Esophagus muscularis mucosa (tissue), 4 donors: Measurements from ENCODE around the gene RHOT1. TPM values are rescaled to one million over a fixed set of nuclear protein-coding genes. Genes with fewer than 3 reads are reported as not detected.

Source experiments
- DNase-seq: peaks from one replicate; pipeline ENCODE4 v3.0.0-alpha.2; 2017; ENCODE audit errors: extremely low spot score
- H3K27ac ChIP-seq, 4 donors: fragments of 200-600 bp; sonication (generic); replicated peaks in 1 of 4; 1 replicate in 3 of 4; 2 replicates in 1 of 4; pipeline ENCODE4 v1.5.1; 2016 to 2019; ENCODE audit warnings: mild to moderate bottlenecking in 1 of 4
- H3K27me3 ChIP-seq, 4 donors: fragments of 200-600 bp; sonication (generic); one replicate each; pipeline versions ENCODE4 v1.5.1 to v1.6.0; 2016 to 2019
- H3K36me3 ChIP-seq, 4 donors: fragments of 200-600 bp; sonication (generic); one replicate each; pipeline ENCODE4 v1.5.1; 2016 to 2019
- H3K4me1 ChIP-seq, 4 donors: fragments of 200-600 bp; sonication (generic); one replicate each; pipeline ENCODE4 v1.5.1; 2016 to 2019
- H3K4me3 ChIP-seq, 4 donors: fragments of 200-600 bp; sonication (generic); 1 replicate in 2 of 4; 2 replicates in 2 of 4; pipeline ENCODE4 v1.5.1; 2016 to 2019; ENCODE audit warnings: mild to moderate bottlenecking in 4 of 4, moderate library complexity in 1 of 4
- H3K9me3 ChIP-seq, 4 donors: fragments of 200-600 bp; sonication (generic); 1 replicate in 3 of 4; 2 replicates in 1 of 4; pipeline ENCODE4 v1.5.1; 2016 to 2019
- CTCF ChIP-seq, 3 experiments: fragments of 200-600 bp in 2 of 3; fragments of 450-650 bp in 1 of 3; sonication (generic) in 2 of 3; IDR thresholded peaks; one replicate each; pipeline ENCODE4 v1.5.1; 2017 to 2019; ENCODE audit warnings: antibody characterized with exemption in 3 of 3, mild to moderate bottlenecking in 2 of 3, moderate library complexity in 1 of 3
- EP300 ChIP-seq: sonication (generic); formaldehyde crosslinking; IDR thresholded peaks from one replicate; pipeline ENCODE4 v1.6.1; 2017; ENCODE audit warnings: antibody characterized with exemption
- POLR2A ChIP-seq: fragments of 450-650 bp; IDR thresholded peaks from one replicate; pipeline ENCODE4 v1.6.1; 2017; ENCODE audit warnings: antibody characterized with exemption, moderate library complexity, mild to moderate bottlenecking, low read depth
- POLR2AphosphoS5 ChIP-seq, 2 donors: sonication (generic); formaldehyde crosslinking; IDR thresholded peaks; one replicate each; pipeline ENCODE4 v1.6.1; 2017; ENCODE audit warnings: antibody characterized with exemption in 2 of 2
- WGBS: methylation state at CpG from one replicate; pipeline ENCODE4 v1.1.5; 2018; 5-methylcytosine and 5-hydroxymethylcytosine counted together
- intact Hi-C: fragments of 100-400 bp; cut with DNase I; formaldehyde crosslinking; loops from one replicate; pipeline ENCODE4 v1.15.1; 2023
- total RNA-seq, 4 donors: library from RNA; depleted of rRNA; stranded (reverse); fragments of >200 nt; gene quantifications; one replicate each; pipeline versions ENCODE4 v1.1.0 to v1.2.1, GENCODE V29; 2016

The RHOT1 gene
- total RNA-seq, 4 donors from 2014 or later, result 34.6 to 52.7 (median 43.1) TPM

GRCh38 chr17:32158870-32159585 lies 16.7 kb downstream of the RHOT1 start:
- TF ChIP-seq CTCF (IDR thresholded peaks at IDR 0.05) (no peak), POLR2AphosphoS5 (IDR thresholded peaks at IDR 0.05) (no peak), EP300 (no peak), POLR2A (no peak)
- peaks cover 12 to 53% (median 16%) of the 10 kb centered on the region in 4 donors for H3K36me3 ChIP-seq
- no peak overlapping the region for H3K27ac ChIP-seq
- H3K4me3 ChIP-seq, result no peak overlapping the region
- no peaks in the 10 kb centered on the region for H3K27me3 ChIP-seq
- H3K9me3 ChIP-seq, result no peaks in the 10 kb centered on the region
- intact Hi-C loops, result no loop called here
- peak; percentile 53 for DNase-seq
- WGBS, result 94% methylated on average over 16 of the region's 20 CpGs
- H3K4me1 ChIP-seq, result peaks cover 0 to 20% (median 14%) of the 10 kb centered on the region in 4 donors

GRCh38 chr17:32159586-32160438 lies 17.5 kb downstream of the RHOT1 start:
- peaks cover 12 to 55% (median 22%) of the 10 kb centered on the region in 4 donors for H3K36me3 ChIP-seq
- intact Hi-C loops, result no loop called here

GRCh38 chr17:32160526-32160925 lies 18.2 kb downstream of the RHOT1 start:
- intact Hi-C loops, result no loop called here
- H3K36me3 ChIP-seq, result peaks cover 12 to 51% (median 23%) of the 10 kb centered on the region in 4 donors
- WGBS, result no CpG with 5 or more reads among the region's 9 CpGs

More at GRCh38 chr17:32159586-32160438, 17.5 kb downstream of the RHOT1 start:
- no peaks in the 10 kb centered on the region for H3K27me3 ChIP-seq
- peak; percentile 53 for DNase-seq
- H3K9me3 ChIP-seq, result no peaks in the 10 kb centered on the region
- H3K4me1 ChIP-seq, result peaks cover 0 to 20% (median 14%) of the 10 kb centered on the region in 4 donors
- WGBS, result 93% methylated on average over 14 of the region's 18 CpGs
- no peak overlapping the region for H3K27ac ChIP-seq
- TF ChIP-seq POLR2A (no peak), POLR2AphosphoS5 (IDR thresholded peaks at IDR 0.05) (no peak), EP300 (no peak), CTCF (IDR thresholded peaks at IDR 0.05) (no peak)
- H3K4me3 ChIP-seq, result no peak overlapping the region

GRCh38 chr17:32161029-32161428 lies 18.7 kb downstream of the RHOT1 start:
- Histone ChIP-seq H3K4me3 (no peak overlapping the region), H3K36me3 (peaks cover 12 to 46% (median 23%) of the 10 kb centered on the region in 4 donors), H3K9me3 (no peaks in the 10 kb centered on the region), H3K4me1 (peaks cover 0 to 18% (median 11%) of the 10 kb centered on the region in 4 donors), H3K27ac (no peak overlapping the region), H3K27me3 (no peaks in the 10 kb centered on the region)
- TF ChIP-seq CTCF (IDR thresholded peaks at IDR 0.05), result no peak
- no peak for TF ChIP-seq POLR2A
- TF ChIP-seq POLR2AphosphoS5 (IDR thresholded peaks at IDR 0.05), result no peak
- TF ChIP-seq EP300, result no peak
- 88% methylated on average over 8 of the region's 8 CpGs for WGBS
- intact Hi-C loops, result no loop called here
- DNase-seq, result peak; percentile 57

More at GRCh38 chr17:32160526-32160925, 18.2 kb downstream of the RHOT1 start:
- H3K27me3 ChIP-seq, result no peaks in the 10 kb centered on the region
- H3K9me3 ChIP-seq, result no peaks in the 10 kb centered on the region
- peaks cover 0 to 20% (median 14%) of the 10 kb centered on the region in 4 donors for H3K4me1 ChIP-seq
- peak; percentile 26 for DNase-seq
- no peak for TF ChIP-seq POLR2AphosphoS5 (IDR thresholded peaks at IDR 0.05)
- no peak for TF ChIP-seq CTCF (IDR thresholded peaks at IDR 0.05)
- TF ChIP-seq POLR2A, result no peak
- TF ChIP-seq EP300, result no peak
- no peak overlapping the region for H3K4me3 ChIP-seq
- no peak overlapping the region for H3K27ac ChIP-seq
